KOPT-K1 (cell line): ENCODE measurements around the gene UTP14A.

ENCODE experiments used
- H3K27ac ChIP-seq: fragments of 200-600 bp; sonication (generic); 2 replicates; pipeline ENCODE4 v1.5.1; 2016; ENCODE audit warnings: antibody characterized with exemption, mild to moderate bottlenecking, low read depth, low read length; ENCODE audit not compliant: poor library complexity, severe bottlenecking
- H3K36me3 ChIP-seq: fragments of 200-600 bp; sonication (generic); 2 replicates; pipeline ENCODE4 v1.5.1; 2017; ENCODE audit warnings: antibody characterized with exemption, mild to moderate bottlenecking, low read length, moderate library complexity; ENCODE audit not compliant: insufficient read depth
- H3K9me3 ChIP-seq: fragments of 200-600 bp; sonication (generic); 2 replicates; pipeline ENCODE4 v1.5.1; 2017; ENCODE audit warnings: antibody characterized with exemption, low read length, mild to moderate bottlenecking; ENCODE audit not compliant: insufficient read depth, poor library complexity, severe bottlenecking

Gene UTP14A

DNA sequence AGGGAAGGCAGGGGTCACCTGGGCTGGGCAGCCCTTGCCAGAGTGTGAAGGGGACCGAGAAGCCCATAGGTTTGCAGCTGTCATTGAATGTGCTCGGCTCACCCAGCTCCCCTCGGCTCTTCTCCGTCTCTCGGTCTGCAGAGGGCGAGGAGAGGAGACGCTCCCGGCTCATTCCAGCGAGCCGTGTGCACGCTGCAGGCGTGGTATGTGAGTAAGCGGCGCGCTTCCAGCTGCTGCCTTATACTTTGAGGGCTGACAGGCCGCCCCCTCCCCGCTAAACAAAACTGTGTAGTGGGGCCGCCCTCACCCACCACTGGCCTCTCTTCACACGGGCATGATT is 53.5 kb downstream of the UTP14A start:
- H3K27ac ChIP-seq: no peak overlapping the region

GRCh38 chrX:129961180-129962083 is 55.5 kb downstream of the UTP14A start:
- H3K27ac ChIP-seq: peak overlapping the region; percentile 79
- H3K9me3 ChIP-seq: no peaks in the 10 kb centered on the region
- no peaks in the 10 kb centered on the region for H3K36me3 ChIP-seq

More for the DNA sequence above, 53.5 kb downstream of the UTP14A start:
- Histone ChIP-seq H3K9me3 (no peaks in the 10 kb centered on the region), H3K36me3 (no peaks in the 10 kb centered on the region)

- Histone ChIP-seq H3K36me3 (no peaks in the 10 kb centered on the region), H3K27ac (no peak overlapping the region), H3K9me3 (no peaks in the 10 kb centered on the region)
Measured at GRCh38 chrX:129963729-129964128, 57.8 kb downstream of the UTP14A start.

- Histone ChIP-seq H3K36me3 (no peaks in the 10 kb centered on the region), H3K9me3 (no peaks in the 10 kb centered on the region)
Measured at GRCh38 chrX:129965166-129965565, 59.2 kb downstream of the UTP14A start.

GRCh38 chrX:129968968-129969367 is 63.0 kb downstream of the UTP14A start:
- Histone ChIP-seq H3K9me3 (no peaks in the 10 kb centered on the region), H3K36me3 (no peaks in the 10 kb centered on the region)

More at GRCh38 chrX:129965166-129965565, 59.2 kb downstream of the UTP14A start:
- no peak overlapping the region for H3K27ac ChIP-seq

GRCh38 chrX:129976441-129976840 is 70.5 kb downstream of the UTP14A start:
- Histone ChIP-seq H3K9me3 (no peaks in the 10 kb centered on the region), H3K27ac (no peak overlapping the region), H3K36me3 (no peaks in the 10 kb centered on the region)

More at GRCh38 chrX:129968968-129969367, 63.0 kb downstream of the UTP14A start:
- H3K27ac ChIP-seq: no peak overlapping the region
